PC-3 (cell line): ENCODE results near the gene SMIM1.

ENCODE experiments used
- EZH2 ChIP-seq: fragments of 300-600 bp; sonication (generic); IDR thresholded peaks from one replicate; pipeline ENCODE4 v1.6.1; 2017; ENCODE audit warnings: antibody characterized with exemption, mild to moderate bottlenecking, low read length; ENCODE audit not compliant: unreplicated experiment
- EZH2phosphoT487 ChIP-seq: fragments of 300-600 bp; sonication (generic); IDR thresholded peaks from 2 replicates; pipeline ENCODE4 v1.6.1; 2018; ENCODE audit warnings: mild to moderate bottlenecking, antibody characterized with exemption, low read length, borderline replicate concordance
- TF ChIP-seq, protein P1 (sequence below): fragments of 300-600 bp; sonication (generic); conservative IDR thresholded peaks from 2 replicates; pipeline ENCODE4 v1.5.1; 2017; ENCODE audit warnings: antibody characterized with exemption, low read depth, mild to moderate bottlenecking, low read length

GRCh38 chr1:3787349-3787715 lies 14.8 kb downstream of the SMIM1 start:
- TF ChIP-seq EZH2phosphoT487 (no peak), EZH2 (no peak)
- TF ChIP-seq, protein P1, sequence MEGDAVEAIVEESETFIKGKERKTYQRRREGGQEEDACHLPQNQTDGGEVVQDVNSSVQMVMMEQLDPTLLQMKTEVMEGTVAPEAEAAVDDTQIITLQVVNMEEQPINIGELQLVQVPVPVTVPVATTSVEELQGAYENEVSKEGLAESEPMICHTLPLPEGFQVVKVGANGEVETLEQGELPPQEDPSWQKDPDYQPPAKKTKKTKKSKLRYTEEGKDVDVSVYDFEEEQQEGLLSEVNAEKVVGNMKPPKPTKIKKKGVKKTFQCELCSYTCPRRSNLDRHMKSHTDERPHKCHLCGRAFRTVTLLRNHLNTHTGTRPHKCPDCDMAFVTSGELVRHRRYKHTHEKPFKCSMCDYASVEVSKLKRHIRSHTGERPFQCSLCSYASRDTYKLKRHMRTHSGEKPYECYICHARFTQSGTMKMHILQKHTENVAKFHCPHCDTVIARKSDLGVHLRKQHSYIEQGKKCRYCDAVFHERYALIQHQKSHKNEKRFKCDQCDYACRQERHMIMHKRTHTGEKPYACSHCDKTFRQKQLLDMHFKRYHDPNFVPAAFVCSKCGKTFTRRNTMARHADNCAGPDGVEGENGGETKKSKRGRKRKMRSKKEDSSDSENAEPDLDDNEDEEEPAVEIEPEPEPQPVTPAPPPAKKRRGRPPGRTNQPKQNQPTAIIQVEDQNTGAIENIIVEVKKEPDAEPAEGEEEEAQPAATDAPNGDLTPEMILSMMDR, result no peak
